ENCODE data around the gene ACAD8. TPM values are rescaled to one million over a fixed set of nuclear protein-coding genes. Genes with fewer than 3 reads are reported as not detected.

Gene ACAD8
- total and polyA plus RNA-seq, 2 experiments from 2014 or later: 18.9 to 19.4 TPM

DNA sequence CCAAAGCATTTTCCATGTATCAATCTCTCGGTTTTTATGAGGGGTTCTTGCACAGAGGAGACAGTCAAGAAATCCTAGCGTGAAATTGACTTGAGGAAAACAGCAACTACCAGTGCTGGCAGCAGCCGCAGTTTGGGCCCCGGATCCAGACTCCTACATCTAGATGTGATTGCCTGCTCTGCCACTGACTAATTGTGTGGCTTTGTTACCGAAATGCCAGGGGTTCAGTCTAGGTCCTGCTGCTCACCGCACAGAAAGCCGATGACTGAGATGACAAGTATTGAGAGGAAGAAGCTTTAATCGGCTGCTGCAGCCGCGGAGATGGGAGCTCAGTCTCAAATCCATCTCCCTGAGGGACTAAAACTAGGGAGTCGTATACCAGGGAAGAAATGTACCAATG lies 14.6 kb downstream of the ACAD8 start:
- H3K4me1 ChIP-seq (ENCODE audit: insufficient read depth): peaks cover 18% of the 10 kb centered on the region
- H3K9me3 ChIP-seq (ENCODE audit: low read depth): no peaks in the 10 kb centered on the region
- no peaks in the 10 kb centered on the region for H3K9me2 ChIP-seq (ENCODE audit: insufficient read depth)
- H3K27ac ChIP-seq: no peak overlapping the region
- in situ Hi-C loops (cut with MboI): no loop called here
- no peak overlapping the region for H2AFZ ChIP-seq
- H3K4me2 ChIP-seq (ENCODE audit: unreplicated experiment): no peak overlapping the region
- no peaks in the 10 kb centered on the region; the same call in 1 of the 2 replicates for H3K36me3 ChIP-seq (ENCODE audit: low read depth)
- no peak for DNase-seq
- no peak overlapping the region for H3K4me3 ChIP-seq
- H3K79me2 ChIP-seq (ENCODE audit: insufficient read depth): no peaks in the 10 kb centered on the region
- H3K27me3 ChIP-seq (replicated peaks; ENCODE audit: insufficient read depth): peaks cover 17% of the 10 kb centered on the region
- H3F3A ChIP-seq (ENCODE audit: insufficient read depth): peaks cover 26% of the 10 kb centered on the region
- no peak for TF ChIP-seq EZH2 (IDR thresholded peaks at IDR 0.05; ENCODE audit: insufficient read depth, poor library complexity, severe bottlenecking)
- TF ChIP-seq EZH2phosphoT487 (IDR thresholded peaks at IDR 0.05; ENCODE audit: insufficient read depth, low read depth): no peak
- no peaks in the 10 kb centered on the region for H4K20me1 ChIP-seq (ENCODE audit: insufficient read depth)
- 94 to 95% methylated on average over 11 of the region's 11 CpGs for WGBS, 2 experiments (ENCODE audit: low coverage in 1 of 2, low lambda C conversion rate in 2 of 2, missing lambda C conversion rate in 2 of 2)
- H3K9ac ChIP-seq: no peak overlapping the region

GRCh38 chr11:134270250-134270714 lies 16.9 kb downstream of the ACAD8 start:
- DNase-seq: no peak
- no peaks in the 10 kb centered on the region for H3K36me3 ChIP-seq (ENCODE audit: low read depth)
- H3K27ac ChIP-seq: no peak overlapping the region
- no peak overlapping the region for H2AFZ ChIP-seq
- peaks cover 40% of the 10 kb centered on the region for H3K27me3 ChIP-seq (replicated peaks; ENCODE audit: insufficient read depth)
- in situ Hi-C loops (cut with MboI): no loop called here
- H3K4me2 ChIP-seq (ENCODE audit: unreplicated experiment): no peak overlapping the region
- 44 to 52% methylated on average over 5 of the region's 5 CpGs for WGBS, 2 experiments (ENCODE audit: low coverage in 1 of 2, low lambda C conversion rate in 2 of 2, missing lambda C conversion rate in 2 of 2)
- H3K79me2 ChIP-seq (ENCODE audit: insufficient read depth): no peaks in the 10 kb centered on the region
- H3K9me2 ChIP-seq (ENCODE audit: insufficient read depth): no peaks in the 10 kb centered on the region
- TF ChIP-seq EZH2 (IDR thresholded peaks at IDR 0.05; ENCODE audit: insufficient read depth, poor library complexity, severe bottlenecking) (no peak), EZH2phosphoT487 (IDR thresholded peaks at IDR 0.05; ENCODE audit: insufficient read depth, low read depth) (no peak)
- H4K20me1 ChIP-seq (ENCODE audit: insufficient read depth): no peaks in the 10 kb centered on the region
- H3K4me1 ChIP-seq (ENCODE audit: insufficient read depth): peaks cover 18% of the 10 kb centered on the region
- H3K9me3 ChIP-seq (ENCODE audit: low read depth): no peaks in the 10 kb centered on the region
- no peak overlapping the region for H3K4me3 ChIP-seq
- peaks cover 25% of the 10 kb centered on the region for H3F3A ChIP-seq (ENCODE audit: insufficient read depth)
- H3K9ac ChIP-seq: no peak overlapping the region

GRCh38 chr11:134271978-134272377 lies 18.6 kb downstream of the ACAD8 start:
- Histone ChIP-seq H3K4me3 (no peak overlapping the region), H3K4me2 (ENCODE audit: unreplicated experiment) (no peak overlapping the region), H3K9me2 (ENCODE audit: insufficient read depth) (no peaks in the 10 kb centered on the region), H3K9ac (no peak overlapping the region), H3K79me2 (ENCODE audit: insufficient read depth) (no peaks in the 10 kb centered on the region), H3K27me3 (replicated peaks; ENCODE audit: insufficient read depth) (peaks cover 56% of the 10 kb centered on the region), H3K4me1 (ENCODE audit: insufficient read depth) (peaks cover 6% of the 10 kb centered on the region), H3F3A (ENCODE audit: insufficient read depth) (peaks cover 8% of the 10 kb centered on the region), H4K20me1 (ENCODE audit: insufficient read depth) (no peaks in the 10 kb centered on the region), H3K36me3 (ENCODE audit: low read depth) (no peaks in the 10 kb centered on the region), H2AFZ (no peak overlapping the region), H3K9me3 (ENCODE audit: low read depth) (no peaks in the 10 kb centered on the region), H3K27ac (no peak overlapping the region)
- TF ChIP-seq EZH2phosphoT487 (IDR thresholded peaks at IDR 0.05; ENCODE audit: insufficient read depth, low read depth): no peak
- in situ Hi-C loops (cut with MboI): no loop called here
- WGBS, 2 experiments (ENCODE audit: low coverage in 1 of 2, low lambda C conversion rate in 2 of 2, missing lambda C conversion rate in 2 of 2): 80% methylated on average over 4 of the region's 4 CpGs
- no peak for DNase-seq

- Histone ChIP-seq H3K36me3 (ENCODE audit: low read depth) (no peaks in the 10 kb centered on the region), H3K4me2 (ENCODE audit: unreplicated experiment) (no peak overlapping the region), H4K20me1 (ENCODE audit: insufficient read depth) (no peaks in the 10 kb centered on the region), H3K9me2 (ENCODE audit: insufficient read depth) (no peaks in the 10 kb centered on the region), H2AFZ (no peak overlapping the region), H3K79me2 (ENCODE audit: insufficient read depth) (no peaks in the 10 kb centered on the region), H3K27me3 (replicated peaks; ENCODE audit: insufficient read depth) (peaks cover 63% of the 10 kb centered on the region), H3K4me3 (no peak overlapping the region), H3K9me3 (ENCODE audit: low read depth) (no peaks in the 10 kb centered on the region), H3K27ac (no peak overlapping the region), H3F3A (ENCODE audit: insufficient read depth) (peaks cover 1% of the 10 kb centered on the region; the same call in 1 of the 2 replicates), H3K9ac (no peak overlapping the region), H3K4me1 (ENCODE audit: insufficient read depth) (no peaks in the 10 kb centered on the region)
- TF ChIP-seq EZH2phosphoT487 (IDR thresholded peaks at IDR 0.05; ENCODE audit: insufficient read depth, low read depth) (no peak), EZH2 (IDR thresholded peaks at IDR 0.05; ENCODE audit: insufficient read depth, poor library complexity, severe bottlenecking) (no peak)
- 30 to 33% methylated on average over 18 of the region's 18 CpGs for WGBS, 2 experiments (ENCODE audit: low coverage in 1 of 2, low lambda C conversion rate in 2 of 2, missing lambda C conversion rate in 2 of 2)
- in situ Hi-C loops (cut with MboI): no loop called here
- peak; percentile 41 for DNase-seq
Measured at GRCh38 chr11:134272381-134273316, 19.3 kb downstream of the ACAD8 start.

Data from GM23248 (cell line).